Measurements from ENCODE around the gene KDR. TPM values are rescaled to one million over a fixed set of nuclear protein-coding genes. Genes with fewer than 3 reads are reported as not detected.

The KDR gene
- total RNA-seq, 4 donors from 2014 or later = 7.4 to 14.8 (median 10.6) TPM

DNA sequence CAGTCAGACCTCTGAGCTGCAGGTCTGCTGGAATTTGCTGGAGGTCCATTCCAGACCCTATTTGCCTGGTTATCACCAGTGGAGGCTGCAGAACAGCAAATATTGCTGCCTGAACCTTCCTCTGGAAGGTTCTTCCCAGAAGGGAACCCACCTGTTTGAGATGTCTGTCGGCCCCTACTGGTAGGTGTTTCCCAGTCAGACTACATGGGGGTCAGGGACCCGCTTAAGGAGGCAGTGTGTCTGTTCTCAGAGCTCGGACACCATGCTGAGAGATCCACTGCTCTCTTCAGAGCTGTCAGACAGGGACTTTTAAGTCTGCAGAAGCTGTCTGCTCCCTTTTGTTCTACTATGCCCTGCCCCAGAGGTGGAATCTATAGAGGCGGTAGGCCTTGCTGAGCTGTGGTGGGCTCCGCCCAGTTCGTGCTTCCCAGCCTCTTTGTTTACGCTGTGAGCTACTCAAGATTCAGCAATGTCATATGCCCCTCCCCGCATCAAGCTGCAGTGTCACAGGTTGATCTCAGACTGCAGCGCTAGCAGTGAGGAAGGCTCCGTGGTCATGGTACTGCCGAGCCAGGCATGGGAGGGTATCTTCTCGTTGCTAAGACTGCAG lies 44.1 kb upstream of the KDR start:
- intact Hi-C loops (cut with DNase I; ENCODE audit: low total_unique reads) (no loop called here), in situ Hi-C loops (cut with MboI; ENCODE audit: low sequenced_read_pairs in 4 of 4) (no loop called here)
- Histone ChIP-seq H3K27me3 (no peaks in the 10 kb centered on the region), H3K4me1 (peaks cover 0 to 3% of the 10 kb centered on the region in 2 donors), H3K4me3 (no peak overlapping the region), H3K36me3 (no peaks in the 10 kb centered on the region), H3K9me3 (no peaks in the 10 kb centered on the region), H3K27ac (no peak overlapping the region)
- no peak for ATAC-seq
- DNase-seq = no peak
- TF ChIP-seq CTCF (IDR thresholded peaks at IDR 0.05 in 4 of 5, conservative IDR thresholded peaks at IDR 0.05 in 1 of 5) (no peak), POLR2A (IDR thresholded peaks at IDR 0.05) (no peak)

- no peak for TF ChIP-seq POLR2A (IDR thresholded peaks at IDR 0.05)
- TF ChIP-seq CTCF (IDR thresholded peaks at IDR 0.05 in 4 of 5, conservative IDR thresholded peaks at IDR 0.05 in 1 of 5) = no peak
- H3K27ac ChIP-seq = no peak overlapping the region
- H3K4me1 ChIP-seq = no peaks in the 10 kb centered on the region
- DNase-seq (no peak), ATAC-seq (no peak)
- peaks cover 0 to 2% (median 0%) of the 10 kb centered on the region in 3 donors for H3K27me3 ChIP-seq
- no peaks in the 10 kb centered on the region for H3K36me3 ChIP-seq
- intact Hi-C loops (cut with DNase I; ENCODE audit: low total_unique reads) (no loop called here), in situ Hi-C loops (cut with MboI; ENCODE audit: low sequenced_read_pairs in 4 of 4) (no loop called here)
- no peak overlapping the region for H3K4me3 ChIP-seq
- no peaks in the 10 kb centered on the region for H3K9me3 ChIP-seq
Measured at GRCh38 chr4:55162396-55162795, 37.0 kb upstream of the KDR start.

DNA sequence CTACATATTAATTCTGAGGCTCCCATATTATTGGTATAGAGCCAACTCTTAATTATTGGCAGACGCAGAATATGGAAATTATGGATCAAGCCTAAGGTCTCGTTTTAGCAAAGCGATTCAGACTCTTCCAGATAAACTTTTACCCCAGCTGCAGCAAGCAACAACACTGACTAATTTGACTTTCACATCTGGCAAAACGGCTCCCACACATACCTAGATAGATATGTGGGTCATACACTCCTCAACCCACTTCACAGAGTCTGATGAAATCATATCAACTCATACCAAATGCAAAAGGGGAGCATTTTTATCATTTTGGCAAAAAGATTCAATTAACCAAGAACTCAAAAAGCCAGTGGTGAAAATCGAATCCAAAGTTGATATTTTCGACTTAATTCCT lies 36.3 kb upstream of the KDR start:
- DNase-seq (no peak), ATAC-seq (no peak)
- in situ Hi-C loops (cut with MboI; ENCODE audit: low sequenced_read_pairs in 4 of 4) = no loop called here
- Histone ChIP-seq H3K27me3 (peaks cover 0 to 2% (median 0%) of the 10 kb centered on the region in 3 donors), H3K9me3 (no peaks in the 10 kb centered on the region), H3K4me3 (no peak overlapping the region), H3K36me3 (no peaks in the 10 kb centered on the region), H3K4me1 (no peaks in the 10 kb centered on the region), H3K27ac (no peak overlapping the region)
- intact Hi-C loops (cut with DNase I; ENCODE audit: low total_unique reads) = no loop called here
- no peak for TF ChIP-seq CTCF (IDR thresholded peaks at IDR 0.05 in 4 of 5, conservative IDR thresholded peaks at IDR 0.05 in 1 of 5)
- no peak for TF ChIP-seq POLR2A (IDR thresholded peaks at IDR 0.05)

- Histone ChIP-seq H3K9me3 (no peaks in the 10 kb centered on the region), H3K4me1 (no peaks in the 10 kb centered on the region), H3K27me3 (peaks cover 0 to 2% (median 0%) of the 10 kb centered on the region in 3 donors), H3K4me3 (no peak overlapping the region), H3K27ac (no peak overlapping the region), H3K36me3 (no peaks in the 10 kb centered on the region)
- no peak for TF ChIP-seq CTCF (IDR thresholded peaks at IDR 0.05 in 4 of 5, conservative IDR thresholded peaks at IDR 0.05 in 1 of 5)
- no peak for TF ChIP-seq POLR2A (IDR thresholded peaks at IDR 0.05)
- intact Hi-C loops (cut with DNase I; ENCODE audit: low total_unique reads) (no loop called here), in situ Hi-C loops (cut with MboI; ENCODE audit: low sequenced_read_pairs in 4 of 4) (no loop called here)
- DNase-seq = no peak
- no peak for ATAC-seq
Measured at GRCh38 chr4:55159851-55160250, 34.5 kb upstream of the KDR start.

GRCh38 chr4:55158957-55159356 lies 33.6 kb upstream of the KDR start:
- Histone ChIP-seq H3K4me3 (no peak overlapping the region), H3K36me3 (no peaks in the 10 kb centered on the region), H3K27me3 (peaks cover 0 to 2% (median 0%) of the 10 kb centered on the region in 3 donors), H3K4me1 (no peaks in the 10 kb centered on the region), H3K27ac (no peak overlapping the region), H3K9me3 (no peaks in the 10 kb centered on the region)
- no peak for TF ChIP-seq CTCF (IDR thresholded peaks at IDR 0.05 in 4 of 5, conservative IDR thresholded peaks at IDR 0.05 in 1 of 5)
- no peak for TF ChIP-seq POLR2A (IDR thresholded peaks at IDR 0.05)
- in situ Hi-C loops (cut with MboI; ENCODE audit: low sequenced_read_pairs in 4 of 4) = no loop called here
- DNase-seq = no peak
- ATAC-seq = no peak
- intact Hi-C loops (cut with DNase I; ENCODE audit: low total_unique reads) = no loop called here

Data from gastrocnemius medialis (tissue), 4 donors.